Loucy (cell line): ENCODE measurements around the gene LCE5A.

Experiments
- EZH2phosphoT487 ChIP-seq: fragments of 200-600 bp; IDR thresholded peaks from 2 replicates; pipeline ENCODE4 v1.6.1; 2018; ENCODE audit warnings: antibody characterized with exemption, mild to moderate bottlenecking, moderate library complexity, borderline replicate concordance
- TF ChIP-seq, protein P1 (sequence below): fragments of 200-600 bp; sonication (generic); conservative IDR thresholded peaks from 2 replicates; pipeline ENCODE4 v1.5.1; 2014; ENCODE audit warnings: mild to moderate bottlenecking, antibody characterized with exemption, low read length

DNA sequence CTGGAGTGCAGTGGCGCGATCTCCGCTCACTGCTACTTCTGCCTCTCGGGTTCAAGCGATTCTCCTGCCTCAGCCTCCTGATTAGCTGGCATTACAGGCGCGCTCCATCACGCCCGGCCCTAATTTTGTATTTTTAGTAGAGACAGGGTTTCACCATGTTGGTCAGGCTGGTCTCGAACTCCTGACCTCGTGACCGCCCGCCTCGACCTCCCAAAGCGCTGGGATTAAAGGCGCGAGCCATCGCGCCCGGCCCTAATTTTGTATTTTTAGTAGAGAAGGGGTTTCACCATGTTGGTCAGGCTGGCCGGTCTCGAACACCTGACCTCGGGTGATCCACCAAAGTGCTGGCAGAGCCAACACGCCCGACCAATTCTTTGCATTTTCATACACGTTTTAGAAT, 48.0 kb upstream of the LCE5A start:
- TF ChIP-seq, protein P1, sequence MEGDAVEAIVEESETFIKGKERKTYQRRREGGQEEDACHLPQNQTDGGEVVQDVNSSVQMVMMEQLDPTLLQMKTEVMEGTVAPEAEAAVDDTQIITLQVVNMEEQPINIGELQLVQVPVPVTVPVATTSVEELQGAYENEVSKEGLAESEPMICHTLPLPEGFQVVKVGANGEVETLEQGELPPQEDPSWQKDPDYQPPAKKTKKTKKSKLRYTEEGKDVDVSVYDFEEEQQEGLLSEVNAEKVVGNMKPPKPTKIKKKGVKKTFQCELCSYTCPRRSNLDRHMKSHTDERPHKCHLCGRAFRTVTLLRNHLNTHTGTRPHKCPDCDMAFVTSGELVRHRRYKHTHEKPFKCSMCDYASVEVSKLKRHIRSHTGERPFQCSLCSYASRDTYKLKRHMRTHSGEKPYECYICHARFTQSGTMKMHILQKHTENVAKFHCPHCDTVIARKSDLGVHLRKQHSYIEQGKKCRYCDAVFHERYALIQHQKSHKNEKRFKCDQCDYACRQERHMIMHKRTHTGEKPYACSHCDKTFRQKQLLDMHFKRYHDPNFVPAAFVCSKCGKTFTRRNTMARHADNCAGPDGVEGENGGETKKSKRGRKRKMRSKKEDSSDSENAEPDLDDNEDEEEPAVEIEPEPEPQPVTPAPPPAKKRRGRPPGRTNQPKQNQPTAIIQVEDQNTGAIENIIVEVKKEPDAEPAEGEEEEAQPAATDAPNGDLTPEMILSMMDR: no peak
- TF ChIP-seq EZH2phosphoT487: no peak
